NCI-H1048 (cell line): ENCODE data around the gene EN2.

Source experiments
- DNase-seq: peaks from one replicate; lab custom pipeline; 2025; lab: John Stamatoyannopoulos, UW

EN2 gene

DNA sequence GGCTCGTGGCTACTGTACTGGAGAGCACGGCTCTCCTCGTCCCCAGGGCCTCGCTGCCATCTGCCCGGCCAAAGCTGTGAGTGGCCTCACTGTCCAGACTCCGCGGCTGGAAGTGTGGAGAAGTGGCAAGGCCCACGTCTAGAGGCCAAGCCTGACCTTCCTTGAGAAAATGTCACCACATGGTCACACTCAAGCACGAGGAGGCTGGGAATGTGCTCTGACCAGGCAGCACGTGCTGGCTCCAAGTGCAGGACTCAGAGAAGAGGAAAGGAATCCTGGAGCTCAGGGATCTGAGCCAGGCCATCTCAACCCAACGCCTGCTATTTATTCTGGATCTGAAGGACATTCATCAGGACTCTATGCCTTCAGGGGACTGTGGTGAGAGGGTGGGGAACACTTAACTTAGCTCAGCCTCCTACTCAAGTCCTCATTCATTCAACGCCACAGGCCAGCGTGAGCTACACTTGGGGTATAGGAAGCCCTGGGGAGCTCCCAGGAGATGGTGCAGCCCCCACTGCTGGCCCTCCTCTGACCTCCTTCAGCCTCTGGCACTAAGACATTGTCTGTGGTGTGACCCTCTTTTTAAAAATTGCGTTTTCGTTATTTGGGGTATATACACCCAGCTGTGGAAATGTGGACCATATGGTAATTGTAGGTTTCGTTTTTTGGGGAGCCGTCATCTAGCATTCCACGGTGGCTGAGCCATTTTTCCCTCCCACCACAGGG is 29.0 kb downstream of the EN2 start:
- no peak for DNase-seq

DNA sequence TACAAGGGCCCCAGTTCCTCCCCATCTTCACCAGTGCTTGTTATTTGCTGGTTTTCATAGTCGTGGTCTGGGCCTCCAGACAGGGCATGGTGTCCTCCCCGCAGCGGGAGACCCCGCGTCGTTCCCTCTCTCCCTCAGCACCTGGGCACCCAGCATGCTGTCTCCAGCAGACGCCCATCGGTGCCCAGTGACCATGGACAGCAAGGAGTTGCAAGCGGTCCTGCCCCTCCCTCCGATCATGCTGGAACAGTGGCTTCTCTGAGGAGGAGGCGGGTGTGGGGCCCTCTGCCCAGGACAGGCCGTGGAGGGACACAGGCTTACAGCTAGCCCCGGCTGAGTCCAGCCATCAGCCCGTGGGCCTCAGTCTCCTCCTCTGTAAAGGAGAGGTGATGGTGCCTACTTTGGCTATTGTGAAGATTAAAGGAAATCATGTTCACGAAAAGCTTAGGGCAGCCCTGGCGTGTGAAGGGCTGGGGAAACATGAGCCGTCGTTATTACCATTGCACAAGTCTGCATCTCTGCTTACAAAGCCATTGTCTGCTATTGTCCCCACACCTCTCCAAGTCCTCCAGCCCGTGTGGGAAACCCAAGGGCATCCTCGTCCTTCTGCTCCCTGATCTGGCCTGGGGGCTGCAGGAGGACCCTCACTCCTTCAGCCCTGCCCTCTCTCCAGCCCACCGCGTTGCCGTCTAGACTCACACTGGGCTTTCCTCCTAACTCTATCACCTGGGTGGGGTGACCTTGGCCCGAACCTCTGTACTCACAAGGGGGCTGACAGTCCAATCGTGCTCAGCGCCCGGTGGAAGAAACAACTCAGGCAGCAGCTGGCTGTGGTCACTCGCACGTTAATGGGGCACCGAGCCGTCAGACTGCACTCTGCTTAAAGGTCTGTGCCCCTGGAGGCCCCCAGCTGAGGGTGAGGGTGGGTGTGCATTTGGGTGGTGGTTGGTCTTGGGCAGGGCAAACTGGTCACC is 29.9 kb downstream of the EN2 start:
- DNase-seq = no peak

DNA sequence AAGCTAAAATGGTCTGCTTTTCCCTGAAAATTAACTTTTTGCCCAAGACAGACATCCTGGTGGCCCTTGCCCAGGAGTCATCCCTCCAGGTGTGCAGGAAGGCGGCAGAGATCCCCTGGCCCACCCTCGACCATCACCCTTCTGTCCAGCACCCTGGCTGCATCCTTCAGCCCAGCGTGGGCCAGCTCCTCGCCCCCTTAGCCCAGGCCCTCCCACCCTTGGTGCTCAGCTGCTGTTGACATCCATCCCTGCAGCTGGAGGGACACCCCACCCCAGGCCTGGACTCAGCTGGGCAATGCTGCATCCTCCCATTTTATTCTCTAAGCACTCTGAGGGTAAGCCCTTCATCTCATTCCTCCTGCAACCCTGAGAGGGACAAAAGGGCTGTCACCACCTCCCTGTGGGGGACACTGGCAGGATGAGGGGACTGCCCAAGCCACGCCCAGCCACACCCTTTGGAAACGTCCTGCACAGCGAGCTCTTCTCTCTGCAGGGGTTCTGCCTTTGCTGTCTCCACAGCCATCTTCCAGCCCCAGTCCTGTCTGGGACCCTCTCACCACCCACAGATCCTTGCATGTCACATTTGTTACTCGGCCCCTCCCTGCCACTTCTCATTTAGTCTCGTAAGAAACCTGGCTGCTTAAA is 30.7 kb downstream of the EN2 start:
- no peak for DNase-seq

DNA sequence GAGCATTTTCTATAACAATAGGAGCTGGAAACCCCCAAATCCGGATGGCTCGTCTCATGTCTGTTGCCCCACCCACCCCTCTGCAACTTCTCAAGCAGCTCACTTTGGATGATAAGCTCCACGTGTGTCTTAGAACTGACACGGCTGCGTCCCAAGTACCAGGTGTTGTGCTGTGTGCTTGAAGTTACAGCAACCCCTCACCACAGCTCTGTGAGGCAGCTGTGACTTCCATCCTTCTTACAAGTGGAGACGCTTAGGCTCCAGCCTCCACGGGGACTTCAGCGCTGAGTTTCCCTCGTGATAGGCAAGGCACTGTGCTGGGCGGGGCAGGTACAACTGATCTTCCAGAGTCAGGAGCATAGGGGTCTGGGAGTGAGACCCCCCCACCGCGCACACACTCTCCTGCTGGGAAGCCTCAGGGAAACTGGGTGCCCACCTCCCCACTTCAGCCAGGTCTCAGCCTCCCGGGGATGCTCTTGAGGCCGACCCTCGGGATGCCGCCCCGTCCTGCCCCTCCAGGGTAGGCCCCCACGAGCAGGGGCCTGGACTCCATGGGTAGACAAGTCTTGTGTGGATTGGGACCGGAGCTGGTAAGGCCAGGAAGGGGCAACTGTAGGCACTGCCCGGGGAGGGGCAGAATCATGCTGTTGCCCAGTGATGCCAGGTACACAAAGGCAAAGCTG is 31.4 kb downstream of the EN2 start:
- no peak for DNase-seq

GRCh38 chr7:155489862-155490696 is 32.1 kb downstream of the EN2 start:
- DNase-seq = no peak

- no peak for DNase-seq
These were observed 33.0 kb downstream of the EN2 start for GRCh38 chr7:155490697-155491628.

DNA sequence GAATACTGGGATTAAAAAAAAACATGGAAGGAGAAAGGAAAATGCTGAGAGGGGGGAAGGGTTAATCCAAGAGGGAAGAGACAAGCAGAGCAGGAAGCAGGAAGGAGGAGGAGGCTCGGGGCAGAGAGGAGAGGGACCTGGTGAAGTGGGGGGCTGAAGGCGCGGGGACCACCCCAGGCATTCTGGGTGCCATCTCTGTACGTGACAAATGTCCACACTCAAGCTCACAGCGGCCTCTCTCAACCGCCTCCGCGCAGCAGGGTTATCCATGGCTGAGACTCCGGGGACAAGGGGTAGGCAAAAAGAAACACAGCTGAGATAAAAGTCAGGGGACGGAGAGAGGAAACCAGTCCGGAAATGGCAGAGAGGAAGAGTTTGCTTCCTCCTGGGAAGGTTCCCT is 33.9 kb downstream of the EN2 start:
- DNase-seq = no peak

DNA sequence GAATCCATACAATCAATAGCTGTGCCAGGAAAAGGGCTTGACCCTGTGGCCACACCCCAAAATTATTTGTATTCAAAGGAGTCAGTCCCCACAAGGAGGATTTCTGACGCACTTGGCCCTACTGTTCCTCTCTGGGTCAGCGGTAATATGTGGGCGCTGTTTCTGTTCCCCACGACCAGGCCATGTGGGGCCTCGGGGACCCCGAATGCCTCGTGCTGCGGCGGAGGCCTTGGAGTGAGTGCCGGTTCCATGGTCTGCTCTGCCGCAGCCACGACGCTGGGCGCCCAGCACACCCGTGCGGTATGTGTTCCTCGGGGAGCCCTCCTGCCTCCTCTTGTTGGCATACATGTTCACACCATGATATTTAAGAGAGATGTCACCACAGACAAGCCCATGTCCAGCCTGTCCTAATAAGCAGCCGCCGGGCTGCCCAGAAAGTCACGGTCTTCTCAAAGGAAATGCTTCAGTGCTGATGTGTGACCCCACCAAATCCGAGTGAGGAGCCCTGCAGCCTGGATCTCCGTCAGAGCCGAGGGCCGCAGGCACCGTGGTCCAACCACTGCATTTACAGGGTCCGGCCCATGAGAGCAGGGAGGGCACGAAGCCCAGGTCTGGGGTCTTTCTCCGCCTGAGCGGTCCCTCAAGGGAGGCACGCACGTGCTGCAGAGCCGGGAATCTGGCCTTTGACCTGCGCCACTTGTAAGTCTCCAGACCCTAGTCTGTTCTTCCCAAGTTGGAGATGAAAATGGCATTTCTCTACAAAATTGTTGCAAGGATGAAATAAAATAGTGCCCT is 36.0 kb downstream of the EN2 start:
- DNase-seq = no peak

- DNase-seq = no peak
These were observed 36.6 kb downstream of the EN2 start for GRCh38 chr7:155494551-155494950.

DNA sequence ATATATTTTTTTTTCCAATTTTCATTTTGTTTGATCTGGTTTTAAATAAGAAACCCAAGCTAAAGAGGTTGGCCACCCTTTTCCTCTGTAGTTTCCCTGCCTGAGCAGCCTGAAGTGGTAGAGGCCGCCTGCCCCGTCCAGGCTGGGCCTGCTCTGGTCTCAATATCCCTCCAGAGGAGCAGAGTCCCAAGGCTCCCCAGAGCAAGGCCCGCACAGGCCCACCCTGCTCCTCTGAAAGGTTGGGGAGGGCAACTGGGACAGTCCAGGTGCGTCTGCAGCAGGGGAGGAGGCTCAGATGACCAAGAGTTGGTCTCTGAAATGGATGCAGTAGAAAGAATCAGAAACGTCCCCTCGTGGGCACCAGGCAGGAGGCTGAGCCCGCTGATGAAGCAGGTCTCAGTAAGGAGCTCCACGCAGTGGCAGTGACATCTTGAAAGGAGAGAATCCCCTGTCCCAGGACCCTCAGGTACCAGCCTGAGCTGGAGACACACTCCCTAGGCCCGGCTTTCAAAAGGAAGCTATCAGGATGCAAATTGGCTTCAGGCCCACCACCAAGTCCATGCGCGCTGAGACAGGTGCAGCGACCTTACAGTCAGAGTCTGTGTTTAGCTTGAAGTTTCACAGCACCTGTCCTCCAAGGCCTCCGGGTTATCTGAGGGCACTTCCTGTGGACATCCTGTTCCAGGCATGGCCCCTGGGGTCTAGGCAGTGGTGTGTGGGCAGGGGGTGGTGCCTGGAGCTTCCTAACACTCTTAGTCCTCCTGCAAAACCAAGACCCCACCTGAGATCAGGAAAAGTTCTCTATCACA is 37.7 kb downstream of the EN2 start:
- DNase-seq = no peak

DNA sequence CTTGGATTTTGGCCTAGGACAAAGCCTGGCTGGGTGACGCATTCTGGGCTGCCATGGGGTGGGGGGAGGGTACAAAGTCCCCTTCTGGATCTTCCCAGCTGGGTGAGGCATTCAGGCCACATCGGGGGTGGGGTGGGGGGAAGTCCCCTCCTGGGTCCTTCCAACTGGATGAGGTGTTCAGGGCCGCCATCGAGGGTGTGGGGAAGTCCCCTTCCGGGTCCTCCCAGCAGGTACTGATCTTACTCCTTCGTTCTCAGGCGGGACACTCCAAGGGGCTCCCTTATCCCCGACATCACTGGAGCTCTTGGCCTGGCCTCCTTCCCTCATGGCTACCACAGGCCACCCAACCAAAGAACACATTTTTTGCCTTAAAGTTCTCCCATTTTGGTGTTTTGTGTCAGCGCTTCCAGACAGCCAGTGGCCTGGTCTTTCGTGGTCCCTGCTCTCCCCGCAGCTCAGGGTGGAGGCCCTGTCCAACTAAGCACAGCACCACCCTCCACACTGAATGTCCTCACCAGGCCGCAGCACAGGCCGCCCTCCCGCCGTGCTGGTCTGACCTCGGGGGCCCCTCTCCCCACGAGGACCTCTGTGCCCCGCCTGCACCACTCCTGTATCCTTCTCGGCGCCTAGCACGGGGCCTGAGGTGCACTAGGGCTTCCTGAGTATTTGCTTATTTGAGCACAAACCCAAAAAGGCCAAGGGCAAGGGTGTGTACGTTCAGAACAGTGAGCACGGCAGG is 38.5 kb downstream of the EN2 start:
- DNase-seq = no peak

- no peak for DNase-seq
These were observed 39.4 kb downstream of the EN2 start for GRCh38 chr7:155497149-155497901.

DNA sequence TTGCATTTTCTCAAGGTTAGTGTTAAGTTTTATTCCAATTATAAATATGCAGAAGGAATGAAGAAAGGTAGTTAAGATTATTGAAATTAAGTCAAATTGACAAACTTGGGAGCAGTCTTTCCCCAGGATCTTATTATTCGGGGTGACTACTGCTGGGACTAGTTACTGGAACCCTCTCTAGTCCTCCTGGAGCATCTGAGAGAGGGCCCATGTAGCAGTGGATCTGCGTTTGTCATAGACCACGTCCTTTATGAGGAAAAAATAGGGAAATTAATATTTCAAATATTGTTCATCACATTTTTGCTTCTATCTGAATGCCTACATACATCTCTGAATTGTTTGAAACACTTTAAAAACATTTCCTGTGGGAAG is 47.5 kb downstream of the EN2 start:
- no peak for DNase-seq

- DNase-seq = no peak
These were observed 49.0 kb downstream of the EN2 start for GRCh38 chr7:155506854-155507337.

GRCh38 chr7:155507576-155507975 is 49.6 kb downstream of the EN2 start:
- DNase-seq = no peak

- DNase-seq = no peak
These were observed 50.7 kb downstream of the EN2 start for GRCh38 chr7:155508376-155509358.
